GM12865 (cell line): ENCODE results near the gene SPIC.
"Not testable (repeated sequence)": the region's sequence is repeated elsewhere in the genome, so short reads cannot be mapped to it uniquely, and the experiment has no call there.

Source experiments
- DNase-seq: peaks from one replicate; pipeline ENCODE4 v3.0.0; 2010; ENCODE audit warnings: low read depth
- H3K4me3 ChIP-seq: 2 replicates; pipeline ENCODE4 v1.5.1; 2011; ENCODE audit warnings: mild to moderate bottlenecking, low read depth, low read length, control low read depth
- CTCF ChIP-seq: IDR thresholded peaks from 2 replicates; pipeline ENCODE4 v1.5.1; 2011; ENCODE audit warnings: low read length, control low read depth, low read depth, inconsistent platforms; ENCODE audit not compliant: insufficient read depth; ENCODE audit errors: missing control alignments

The SPIC gene

GRCh38 chr12:101459642-101460346 is 15.3 kb upstream of the SPIC start:
- no peak overlapping the region for H3K4me3 ChIP-seq
- TF ChIP-seq CTCF = no peak
- no peak for DNase-seq

GRCh38 chr12:101468948-101469347 is 6.2 kb upstream of the SPIC start:
- DNase-seq = no peak

GRCh38 chr12:101470939-101471338 is 4.2 kb upstream of the SPIC start:
- DNase-seq = no peak
- no peak overlapping the region for H3K4me3 ChIP-seq
- no peak for TF ChIP-seq CTCF

More at GRCh38 chr12:101468948-101469347, 6.2 kb upstream of the SPIC start:
- no peak overlapping the region for H3K4me3 ChIP-seq
- TF ChIP-seq CTCF = no peak

DNA sequence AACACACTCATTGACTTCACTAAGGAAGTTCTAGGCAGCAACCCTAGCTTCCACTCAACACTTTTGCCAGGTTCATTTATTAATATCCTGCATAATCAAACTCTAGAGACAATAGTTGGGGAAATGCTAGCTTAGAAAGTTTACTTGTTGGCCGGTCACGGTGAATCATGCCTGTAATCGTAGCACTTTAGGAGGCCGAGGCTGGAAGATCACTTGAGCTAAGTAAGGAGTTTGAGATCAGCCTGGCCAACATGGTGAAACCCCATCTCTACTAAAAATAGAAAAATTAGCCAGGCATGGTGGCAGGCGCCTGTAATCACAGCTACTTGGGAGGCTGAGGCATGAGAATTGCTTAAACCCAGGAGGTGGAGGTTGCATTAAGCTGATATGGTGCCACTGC is 3.3 kb upstream of the SPIC start:
- H3K4me3 ChIP-seq, DNase-seq: not testable (repeated sequence)

GRCh38 chr12:101474248-101474647 is 888 bp upstream of the SPIC start:
- peak; percentile 18 for DNase-seq
- no peak overlapping the region for H3K4me3 ChIP-seq
- no peak for TF ChIP-seq CTCF

DNA sequence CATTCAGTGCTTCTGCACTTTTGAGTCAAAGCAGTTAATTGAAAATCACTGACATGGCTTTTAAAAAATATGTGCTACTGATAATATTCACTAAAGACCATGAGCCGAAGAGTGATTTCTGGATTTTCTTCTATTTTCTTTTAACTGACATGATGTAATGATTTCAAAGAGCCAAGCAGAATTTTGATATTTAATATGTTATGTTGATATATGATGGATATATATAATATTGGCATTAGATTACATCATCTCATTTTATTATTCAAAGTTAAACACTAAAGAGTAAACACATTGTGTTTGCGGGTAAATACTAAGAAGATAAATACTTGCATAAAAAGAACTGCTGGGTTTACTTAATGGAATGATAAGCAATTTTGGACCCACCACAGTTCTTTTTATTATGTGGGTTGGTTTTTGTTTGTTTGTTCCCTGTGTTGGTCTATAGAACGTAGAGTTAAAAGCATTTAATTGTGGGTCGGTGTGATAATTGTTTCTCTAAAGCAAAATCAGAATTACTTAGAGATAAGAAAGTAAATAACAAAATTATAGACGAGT is 692 bp downstream of the SPIC start:
- no peak overlapping the region for H3K4me3 ChIP-seq
- no peak for TF ChIP-seq CTCF
- no peak for DNase-seq

DNA sequence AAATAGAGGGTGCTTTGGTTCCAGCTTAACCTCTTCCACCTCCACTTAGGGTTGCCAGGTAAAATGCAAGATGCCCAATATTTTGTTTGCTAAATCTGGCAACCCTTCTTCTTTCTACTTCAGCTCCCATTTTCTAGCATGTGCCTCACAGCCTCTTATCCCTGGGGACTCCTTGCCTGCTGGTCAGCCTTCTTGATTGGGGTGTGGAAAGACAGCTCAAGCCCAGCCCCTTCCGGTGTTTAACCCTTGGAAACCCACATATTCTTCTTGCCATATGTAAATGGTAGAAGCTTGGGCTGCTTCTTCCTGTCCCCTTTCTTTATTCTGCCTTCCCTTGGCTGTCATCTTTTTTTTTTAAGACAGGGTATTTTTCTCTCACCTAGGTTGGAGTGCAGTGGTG is 5.7 kb downstream of the SPIC start:
- no peak for TF ChIP-seq CTCF
- no peak for DNase-seq
- no peak overlapping the region for H3K4me3 ChIP-seq
